RWPE1 (cell line): Measurements from ENCODE around the gene RSRC2.
"Not testable (repeated sequence)": the region's sequence is repeated elsewhere in the genome, so short reads cannot be mapped to it uniquely, and the experiment has no call there.

Source experiments
- CTCF ChIA-PET: fragments of 350-600 bp; sonication (Branson Sonifier 250); formaldehyde crosslinking; extraction: SDS; loops from one replicate; lab custom pipeline; 2021; lab: Yijun Ruan, JAX
- POLR2A ChIA-PET: fragments of 400-600 bp; formaldehyde crosslinking; extraction: SDS; loops from one replicate; lab custom pipeline; 2020; ENCODE audit warnings: antibody characterized with exemption; ENCODE audit not compliant: low non-redundant PET; lab: Yijun Ruan, JAX
- DNase-seq: peaks from one replicate; pipeline ENCODE4 v3.0.0; 2012; ENCODE audit warnings: low spot score
- H3K27ac ChIP-seq: fragments of 450-650 bp; 2 replicates; pipeline ENCODE4 v1.5.1; 2017
- TF ChIP-seq, protein P1 (sequence below): fragments of 450-650 bp; conservative IDR thresholded peaks from 2 replicates; pipeline ENCODE4 v1.5.1; 2017; ENCODE audit warnings: low read depth, mild to moderate bottlenecking

The RSRC2 gene, protein sequence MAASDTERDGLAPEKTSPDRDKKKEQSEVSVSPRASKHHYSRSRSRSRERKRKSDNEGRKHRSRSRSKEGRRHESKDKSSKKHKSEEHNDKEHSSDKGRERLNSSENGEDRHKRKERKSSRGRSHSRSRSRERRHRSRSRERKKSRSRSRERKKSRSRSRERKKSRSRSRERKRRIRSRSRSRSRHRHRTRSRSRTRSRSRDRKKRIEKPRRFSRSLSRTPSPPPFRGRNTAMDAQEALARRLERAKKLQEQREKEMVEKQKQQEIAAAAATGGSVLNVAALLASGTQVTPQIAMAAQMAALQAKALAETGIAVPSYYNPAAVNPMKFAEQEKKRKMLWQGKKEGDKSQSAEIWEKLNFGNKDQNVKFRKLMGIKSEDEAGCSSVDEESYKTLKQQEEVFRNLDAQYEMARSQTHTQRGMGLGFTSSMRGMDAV

DNA sequence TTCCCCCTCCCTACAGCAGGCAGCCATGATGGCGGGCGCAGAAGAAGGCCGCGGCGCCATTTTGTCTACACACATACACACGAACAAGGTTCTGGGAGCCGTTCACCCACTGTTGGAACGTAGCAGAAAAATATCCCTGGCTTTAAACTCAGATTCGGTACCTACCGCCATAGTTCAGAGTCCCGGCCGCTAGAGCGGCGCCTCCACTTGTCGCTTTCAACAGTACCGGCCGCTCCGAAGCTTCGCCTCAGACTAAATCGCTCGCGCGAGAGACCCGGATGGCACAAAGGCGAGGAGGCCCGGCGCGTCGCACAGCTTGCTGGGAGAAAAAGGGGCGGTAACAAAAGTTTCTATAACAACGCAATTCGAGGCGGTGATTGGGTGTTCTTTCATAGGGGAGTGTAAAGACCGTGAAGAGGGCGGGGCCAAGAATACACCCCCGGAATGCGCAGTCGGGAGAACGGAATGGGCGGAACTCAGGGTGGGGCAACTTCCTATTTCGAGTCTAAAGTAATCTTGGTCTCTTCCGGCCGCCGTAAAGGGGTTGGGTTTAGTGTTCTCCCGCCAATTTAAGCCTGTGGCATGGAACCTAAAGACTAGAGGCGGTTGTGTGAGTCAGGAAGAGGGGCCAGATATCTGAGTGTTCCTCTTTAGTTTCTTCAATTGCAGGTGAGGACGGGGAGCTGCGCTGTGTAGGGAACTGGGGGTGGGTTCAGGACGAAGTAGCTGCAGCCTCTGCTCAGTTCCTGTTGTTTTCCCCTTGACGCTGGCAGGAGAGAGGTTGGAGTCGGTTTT is at the start of gene RSRC2, which contains the start of gene KNTC1:
Gene RSRC2, minus strand, starts transcription at position 254 of the 795 bp plus-strand sequence. Its CDS starts 83 bp downstream, at position 171.
Gene KNTC1, plus strand, starts transcription at position 567 of the 795 bp plus-strand sequence. CDS start 2,815 bp downstream, outside the sequence.
- peak within 1 kb of the TSS; percentile 90 for H3K27ac ChIP-seq
- TF ChIP-seq, protein P1, sequence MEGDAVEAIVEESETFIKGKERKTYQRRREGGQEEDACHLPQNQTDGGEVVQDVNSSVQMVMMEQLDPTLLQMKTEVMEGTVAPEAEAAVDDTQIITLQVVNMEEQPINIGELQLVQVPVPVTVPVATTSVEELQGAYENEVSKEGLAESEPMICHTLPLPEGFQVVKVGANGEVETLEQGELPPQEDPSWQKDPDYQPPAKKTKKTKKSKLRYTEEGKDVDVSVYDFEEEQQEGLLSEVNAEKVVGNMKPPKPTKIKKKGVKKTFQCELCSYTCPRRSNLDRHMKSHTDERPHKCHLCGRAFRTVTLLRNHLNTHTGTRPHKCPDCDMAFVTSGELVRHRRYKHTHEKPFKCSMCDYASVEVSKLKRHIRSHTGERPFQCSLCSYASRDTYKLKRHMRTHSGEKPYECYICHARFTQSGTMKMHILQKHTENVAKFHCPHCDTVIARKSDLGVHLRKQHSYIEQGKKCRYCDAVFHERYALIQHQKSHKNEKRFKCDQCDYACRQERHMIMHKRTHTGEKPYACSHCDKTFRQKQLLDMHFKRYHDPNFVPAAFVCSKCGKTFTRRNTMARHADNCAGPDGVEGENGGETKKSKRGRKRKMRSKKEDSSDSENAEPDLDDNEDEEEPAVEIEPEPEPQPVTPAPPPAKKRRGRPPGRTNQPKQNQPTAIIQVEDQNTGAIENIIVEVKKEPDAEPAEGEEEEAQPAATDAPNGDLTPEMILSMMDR: no peak
- CTCF ChIA-PET: interaction anchor here (0.6 to 0.7 kb wide), 2 partner anchors 9 to 56 kb away, joined by 3 read pairs; no protein-coding TSS in a partner anchor
- POLR2A ChIA-PET: interaction anchor here (0.6 to 1.0 kb wide), 7 partner anchors 20 to 391 kb away, joined by 3 to 5 read pairs (median 4); partner anchors contain the start of gene ZCCHC8
- peak; percentile 99 for DNase-seq

- ChIA-PET CTCF (interaction anchor here (0.6 kb wide), 1 partner anchor 666 kb away, joined by 3 read pairs; no protein-coding TSS in a partner anchor), POLR2A (no interaction called here)
- no peak for DNase-seq
- TF ChIP-seq, protein P1: no peak
- no peak overlapping the region for H3K27ac ChIP-seq
Observed at GRCh38 chr12:122571821-122572220, 45.1 kb upstream of the RSRC2 start.

DNA sequence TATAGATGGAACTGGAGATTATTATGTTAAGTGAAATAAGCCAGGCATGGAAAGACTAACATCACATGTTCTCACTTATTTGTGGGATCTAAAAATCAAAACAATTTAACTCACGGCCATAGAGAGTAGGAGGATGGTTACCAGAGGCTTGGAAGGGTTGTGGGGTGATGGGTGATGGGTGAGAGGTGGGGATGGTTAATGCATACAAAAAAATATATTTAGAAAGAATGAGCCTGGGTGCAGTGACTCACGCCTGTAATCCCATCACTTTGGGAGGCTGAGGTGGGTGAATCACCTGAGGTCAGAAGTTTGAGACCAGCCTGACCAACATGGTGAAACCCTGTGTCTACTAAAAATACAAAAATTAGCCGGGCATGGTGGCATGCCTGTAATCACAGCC is 43.3 kb upstream of the RSRC2 start:
- POLR2A ChIA-PET, H3K27ac ChIP-seq, DNase-seq: not testable (repeated sequence)
- CTCF ChIA-PET: interaction anchor here (1.1 kb wide), 1 partner anchor 86 kb away, joined by 3 read pairs; no protein-coding TSS in a partner anchor

DNA sequence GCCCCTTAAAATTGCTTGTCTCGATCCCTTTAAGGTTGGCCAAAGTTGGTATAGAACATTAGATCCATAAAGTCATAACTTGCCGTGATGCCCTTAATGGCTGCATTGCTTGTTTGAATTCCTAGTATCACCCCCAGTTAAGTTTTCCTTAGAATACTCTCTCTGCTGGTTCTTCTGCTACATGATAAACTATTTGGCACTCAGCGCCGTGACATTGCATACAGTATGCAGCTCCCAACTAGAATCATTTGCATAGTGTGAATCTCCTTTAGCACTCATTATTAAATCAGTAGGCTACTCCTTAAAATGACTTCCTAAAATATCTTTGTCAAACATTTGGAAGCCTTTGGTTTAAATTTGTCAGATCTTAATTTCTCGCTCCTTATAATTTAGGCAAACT is 42.6 kb upstream of the RSRC2 start:
- TF ChIP-seq, protein P1: no peak
- CTCF ChIA-PET: interaction anchor here (0.7 to 1.1 kb wide), 3 partner anchors 24 to 170 kb away, joined by 3 to 4 read pairs (median 3); no protein-coding TSS in a partner anchor
- no peak overlapping the region for H3K27ac ChIP-seq
- POLR2A ChIA-PET: no interaction called here
- no peak for DNase-seq

DNA sequence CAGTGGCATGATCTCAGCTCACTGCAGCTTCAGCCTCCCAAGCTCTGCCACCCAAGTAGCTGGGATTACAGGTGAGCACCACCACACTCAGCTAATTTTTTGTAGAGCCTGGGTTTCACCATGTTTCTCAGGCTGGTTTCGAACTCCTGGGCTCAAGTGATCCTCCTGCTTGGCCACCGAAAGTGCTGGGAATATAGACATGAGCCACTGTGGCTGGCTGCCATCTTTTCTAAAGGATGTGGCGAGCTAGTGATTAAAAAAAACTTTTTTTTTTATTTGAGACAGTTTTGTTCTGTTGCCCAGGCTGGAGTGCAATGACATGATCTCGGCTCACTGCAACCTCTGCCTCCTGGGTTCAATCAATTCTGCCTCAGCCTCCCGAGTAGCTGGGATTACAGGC is 40.1 kb upstream of the RSRC2 start:
- H3K27ac ChIP-seq, DNase-seq, POLR2A ChIA-PET: not testable (repeated sequence)
- CTCF ChIA-PET: interaction anchor here (0.6 kb wide), 1 partner anchor 29 kb away, joined by 4 read pairs; no protein-coding TSS in a partner anchor

- ChIA-PET POLR2A (no interaction called here), CTCF (no interaction called here)
- H3K27ac ChIP-seq: no peak overlapping the region
- TF ChIP-seq, protein P1: no peak
- DNase-seq: no peak
Observed at GRCh38 chr12:122563361-122563760, 36.6 kb upstream of the RSRC2 start.

GRCh38 chr12:122560138-122560537 is 33.4 kb upstream of the RSRC2 start:
- TF ChIP-seq, protein P1: no peak
- no peak overlapping the region for H3K27ac ChIP-seq
- ChIA-PET POLR2A (no interaction called here), CTCF (no interaction called here)
- no peak for DNase-seq
